ENCODE measurements around the gene NCKAP5.

NCKAP5 gene

GRCh38 chr2:133497270-133497893, 70.9 kb downstream of the NCKAP5 start:
- DNase-seq (ENCODE audit: low read depth in 1 of 2, low spot score in 1 of 2), result no peak

DNA sequence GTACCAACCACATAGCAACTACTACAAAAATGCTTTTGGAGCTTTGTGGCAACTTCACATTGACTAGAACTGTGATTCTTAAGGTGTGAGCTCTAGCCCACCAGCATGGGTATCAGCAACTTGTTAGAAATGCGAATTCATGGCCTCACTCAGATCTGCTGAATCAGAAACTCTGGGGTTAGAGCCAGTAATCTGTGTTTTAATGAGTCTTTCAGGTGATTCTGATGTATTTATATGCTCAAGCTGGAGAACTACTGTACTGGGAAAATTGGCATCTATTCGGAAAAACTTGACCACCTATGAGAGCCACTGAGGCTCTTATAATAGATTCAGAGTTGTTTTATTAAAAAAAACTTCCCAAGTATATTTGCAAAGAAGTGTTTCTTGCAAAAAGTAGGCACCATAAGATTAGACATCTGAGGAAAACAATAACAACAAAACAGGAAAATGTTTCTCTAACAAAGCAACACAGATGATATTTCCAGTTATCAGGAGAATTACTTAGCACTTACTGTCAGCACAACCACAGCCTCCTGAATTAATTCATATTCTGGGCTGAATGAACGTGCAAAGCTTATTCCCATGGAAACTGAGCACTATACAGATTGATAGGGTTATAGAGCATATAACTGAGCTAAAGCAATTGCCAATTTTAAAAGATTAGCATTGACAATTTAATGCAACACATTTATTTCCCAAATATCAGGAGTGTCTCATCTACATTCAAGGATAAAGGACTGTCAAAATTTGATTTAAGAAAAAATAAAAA, 71.6 kb downstream of the NCKAP5 start:
- no peak for DNase-seq (ENCODE audit: low read depth in 1 of 2, low spot score in 1 of 2)
- in situ Hi-C loops (cut with HindIII; ENCODE audit: low pct_unique_long_range_greater_than_20kb, low sequenced_read_pairs), result no loop called here
- TF ChIP-seq JUND (IDR thresholded peaks at IDR 0.05; ENCODE audit: low read depth), result no peak

More at GRCh38 chr2:133497270-133497893, 70.9 kb downstream of the NCKAP5 start:
- TF ChIP-seq JUND (IDR thresholded peaks at IDR 0.05; ENCODE audit: low read depth), result no peak
- in situ Hi-C loops (cut with HindIII; ENCODE audit: low pct_unique_long_range_greater_than_20kb, low sequenced_read_pairs), result no loop called here

DNA sequence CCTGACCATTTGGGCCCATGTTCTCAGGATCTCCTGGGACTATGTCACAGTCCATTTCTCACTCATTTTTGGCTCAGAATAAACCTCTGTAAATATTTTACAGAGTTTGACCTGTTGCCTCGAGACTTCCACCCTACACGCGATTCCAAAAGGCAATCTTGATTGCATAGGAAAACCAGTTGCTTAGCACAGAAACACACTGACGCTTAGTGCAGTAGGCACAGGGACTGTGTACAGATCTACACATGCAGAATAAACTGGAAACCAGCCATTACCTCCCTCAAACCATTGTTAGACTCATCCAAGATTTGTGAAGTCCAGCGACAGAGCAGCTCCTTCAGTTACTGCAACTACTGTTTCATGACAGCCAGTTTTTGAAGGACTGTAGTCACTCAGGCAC, 73.0 kb downstream of the NCKAP5 start:
- TF ChIP-seq JUND (IDR thresholded peaks at IDR 0.05; ENCODE audit: low read depth), result no peak
- in situ Hi-C loops (cut with HindIII; ENCODE audit: low pct_unique_long_range_greater_than_20kb, low sequenced_read_pairs), result no loop called here
- DNase-seq (ENCODE audit: low read depth in 1 of 2, low spot score in 1 of 2), result no peak

DNA sequence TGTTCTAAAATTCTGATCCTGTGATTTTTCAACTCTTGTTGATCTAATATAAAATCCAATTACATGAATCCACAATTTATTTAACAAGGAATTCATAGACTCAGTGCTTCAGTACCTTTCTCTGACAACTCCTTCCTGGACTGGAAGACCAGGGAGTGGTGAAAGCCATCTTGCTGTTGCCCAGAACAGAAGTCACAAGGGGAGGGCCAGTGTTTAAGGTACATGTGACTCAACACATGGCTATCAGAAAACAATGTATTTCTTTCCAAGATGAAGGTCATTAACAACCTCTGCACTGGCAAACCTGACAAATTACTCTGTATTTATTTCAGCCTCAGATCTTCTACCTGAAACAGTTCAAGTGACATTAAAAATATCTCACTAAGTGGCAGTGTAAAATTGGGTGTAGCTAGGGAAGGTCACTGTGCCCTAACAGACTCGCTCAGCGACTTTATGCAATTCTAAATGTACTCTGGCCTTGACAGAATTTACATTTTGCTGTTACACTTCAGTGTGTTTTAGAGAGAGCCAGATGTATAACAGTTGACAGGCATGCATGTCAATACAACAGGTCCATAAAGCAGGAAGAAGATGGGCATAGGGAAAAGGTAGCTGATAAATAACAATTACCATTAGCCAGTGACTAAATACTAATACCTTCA, 75.4 kb downstream of the NCKAP5 start:
- in situ Hi-C loops (cut with HindIII; ENCODE audit: low pct_unique_long_range_greater_than_20kb, low sequenced_read_pairs), result no loop called here
- no peak for TF ChIP-seq JUND (IDR thresholded peaks at IDR 0.05; ENCODE audit: low read depth)
- DNase-seq (ENCODE audit: low read depth in 1 of 2, low spot score in 1 of 2), result peak in 1 of 2 experiments; percentile 85

- in situ Hi-C loops (cut with HindIII; ENCODE audit: low pct_unique_long_range_greater_than_20kb, low sequenced_read_pairs), result no loop called here
- TF ChIP-seq JUND (IDR thresholded peaks at IDR 0.05; ENCODE audit: low read depth), result no peak
- no peak for DNase-seq (ENCODE audit: low read depth in 1 of 2, low spot score in 1 of 2)
These were observed 77.8 kb downstream of the NCKAP5 start for GRCh38 chr2:133490411-133490980.

DNA sequence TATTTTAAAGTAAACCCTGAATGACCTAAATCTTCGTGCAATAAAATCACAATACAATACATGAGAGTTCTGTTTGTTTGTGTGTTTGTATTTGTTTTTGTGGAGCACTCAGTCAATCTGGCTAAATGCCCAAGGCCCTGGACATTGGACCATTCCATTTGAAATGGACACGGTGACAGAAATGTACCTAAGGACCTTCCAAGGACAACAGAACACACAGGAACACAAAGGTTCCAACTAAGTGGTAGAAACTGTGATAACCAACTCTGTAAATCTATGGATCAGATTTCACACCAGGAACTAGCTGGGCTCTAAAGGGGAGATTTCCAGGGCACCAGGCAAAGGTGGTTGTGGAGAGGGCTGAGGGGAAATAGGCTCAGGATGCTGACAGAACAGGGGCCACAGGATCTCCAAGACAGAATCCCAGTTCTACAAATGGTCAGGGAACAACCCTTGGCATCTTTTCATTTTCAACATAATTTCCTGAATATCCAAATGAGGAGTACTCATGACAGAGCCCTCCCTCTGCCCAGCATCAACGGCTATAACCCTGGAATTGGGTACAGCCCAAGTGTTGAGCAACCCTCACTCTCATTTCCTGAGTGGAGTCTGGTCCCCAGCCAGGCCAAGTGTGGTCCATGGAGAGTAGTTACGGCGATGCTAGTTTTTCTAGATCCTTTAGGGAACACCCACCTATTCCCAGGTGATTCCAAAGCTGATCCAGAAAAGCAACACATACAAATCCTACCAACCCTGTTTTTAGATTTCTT, 78.4 kb downstream of the NCKAP5 start:
- no peak for TF ChIP-seq JUND (IDR thresholded peaks at IDR 0.05; ENCODE audit: low read depth)
- DNase-seq (ENCODE audit: low read depth in 1 of 2, low spot score in 1 of 2), result no peak
- in situ Hi-C loops (cut with HindIII; ENCODE audit: low pct_unique_long_range_greater_than_20kb, low sequenced_read_pairs), result no loop called here

DNA sequence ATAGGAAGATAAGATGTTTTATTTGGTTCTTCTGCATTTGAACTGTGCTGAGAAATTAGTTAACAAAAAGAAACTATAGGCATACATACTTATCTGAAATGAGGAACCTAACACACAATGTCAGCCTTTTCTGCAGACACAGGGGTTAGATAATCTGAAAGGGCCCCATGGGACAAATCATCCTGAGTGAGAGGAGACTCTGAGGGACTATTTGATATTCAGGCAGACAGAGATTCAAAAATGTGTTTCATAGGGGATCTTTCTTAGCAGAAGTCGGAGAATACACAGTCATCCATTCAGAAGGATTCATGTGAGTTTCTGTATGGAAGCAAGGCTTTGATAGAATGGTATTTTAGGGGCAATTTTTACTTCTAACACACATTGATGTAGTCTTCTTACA, 79.1 kb downstream of the NCKAP5 start:
- DNase-seq (ENCODE audit: low read depth in 1 of 2, low spot score in 1 of 2), result no peak
- in situ Hi-C loops (cut with HindIII; ENCODE audit: low pct_unique_long_range_greater_than_20kb, low sequenced_read_pairs), result no loop called here
- TF ChIP-seq JUND (IDR thresholded peaks at IDR 0.05; ENCODE audit: low read depth), result no peak

DNA sequence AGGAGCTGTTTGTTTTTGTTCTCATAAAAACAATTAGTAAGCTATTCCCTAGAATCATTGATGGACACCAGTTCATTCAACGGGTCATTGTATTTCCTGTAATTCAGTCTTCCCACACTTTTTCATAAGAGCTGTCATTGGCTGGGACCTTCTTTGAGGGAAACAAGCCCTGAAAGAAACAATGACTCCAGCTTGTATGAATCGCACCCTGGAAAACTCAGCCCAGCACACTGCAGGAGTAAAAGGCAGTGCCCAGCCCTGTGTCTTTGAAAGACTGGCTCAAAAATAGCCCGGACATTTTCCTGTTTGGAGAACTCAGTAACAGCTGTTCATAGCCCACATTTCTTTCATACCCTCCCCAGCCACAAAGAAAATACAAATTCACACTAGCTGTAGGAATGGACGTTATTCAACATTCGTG, 81.5 kb downstream of the NCKAP5 start:
- in situ Hi-C loops (cut with HindIII; ENCODE audit: low pct_unique_long_range_greater_than_20kb, low sequenced_read_pairs), result no loop called here
- DNase-seq (ENCODE audit: low read depth in 1 of 2, low spot score in 1 of 2), result no peak
- no peak for TF ChIP-seq JUND (IDR thresholded peaks at IDR 0.05; ENCODE audit: low read depth)

DNA sequence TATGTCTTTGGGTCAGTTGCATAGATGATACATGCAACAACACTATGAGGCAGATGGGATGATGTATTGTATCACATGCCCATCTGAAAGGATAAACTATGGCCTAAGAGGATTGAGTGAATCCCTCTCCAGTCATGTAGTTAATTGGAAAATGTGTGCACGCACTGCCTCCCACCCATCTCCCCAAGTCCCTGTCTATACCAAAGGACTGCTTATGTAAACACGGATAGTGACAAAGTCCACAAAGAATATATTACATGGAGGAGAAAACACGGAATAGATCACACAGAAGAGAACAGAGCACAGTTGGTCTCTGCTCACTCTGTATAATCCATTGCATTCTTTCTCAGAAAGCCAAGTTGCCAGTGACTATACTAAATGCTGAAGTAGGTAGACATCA, 82.4 kb downstream of the NCKAP5 start:
- no peak for TF ChIP-seq JUND (IDR thresholded peaks at IDR 0.05; ENCODE audit: low read depth)
- in situ Hi-C loops (cut with HindIII; ENCODE audit: low pct_unique_long_range_greater_than_20kb, low sequenced_read_pairs), result no loop called here

DNA sequence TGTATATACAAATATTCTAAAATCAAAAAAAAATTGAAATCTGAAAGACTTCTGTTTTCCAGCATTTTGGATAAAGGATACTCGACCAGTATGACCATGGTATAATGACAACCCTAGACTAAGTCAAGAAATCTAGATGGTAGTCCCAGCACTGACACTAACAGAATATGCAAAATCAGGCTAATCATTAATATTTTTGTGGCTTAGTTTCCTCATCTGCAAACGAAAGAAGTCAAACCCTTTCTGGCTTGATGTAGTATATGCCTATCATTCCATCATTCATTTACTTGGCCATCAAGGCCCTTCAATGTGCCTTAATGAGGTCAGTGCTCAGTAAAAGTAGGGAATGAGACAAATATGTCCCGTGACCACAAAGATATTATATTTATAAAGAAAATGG, 83.5 kb downstream of the NCKAP5 start:
- in situ Hi-C loops (cut with HindIII; ENCODE audit: low pct_unique_long_range_greater_than_20kb, low sequenced_read_pairs), result no loop called here
- TF ChIP-seq JUND (IDR thresholded peaks at IDR 0.05; ENCODE audit: low read depth), result no peak
- DNase-seq (ENCODE audit: low read depth in 1 of 2, low spot score in 1 of 2), result no peak

More for the DNA sequence above, 82.4 kb downstream of the NCKAP5 start:
- DNase-seq (ENCODE audit: low read depth in 1 of 2, low spot score in 1 of 2), result no peak

DNA sequence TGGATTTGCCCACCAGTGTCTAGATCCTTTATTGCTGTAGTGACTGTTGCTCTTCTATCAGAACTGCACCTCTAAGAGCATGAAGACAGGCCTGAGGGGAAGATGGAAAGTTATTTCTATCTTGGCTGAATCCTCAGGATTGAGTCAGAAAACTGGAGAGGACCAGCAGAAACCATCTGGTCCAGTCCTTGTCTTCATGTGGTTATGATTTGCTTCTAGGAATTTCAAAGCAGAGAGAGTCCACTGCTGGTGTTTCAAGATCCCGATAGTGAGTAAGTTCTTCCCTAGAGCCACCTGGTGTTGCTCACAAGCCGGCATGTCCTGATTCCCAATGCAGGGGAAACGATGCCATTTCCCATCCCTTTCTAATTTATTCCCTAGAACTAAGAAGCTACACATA, 84.2 kb downstream of the NCKAP5 start:
- no peak for TF ChIP-seq JUND (IDR thresholded peaks at IDR 0.05; ENCODE audit: low read depth)
- DNase-seq (ENCODE audit: low read depth in 1 of 2, low spot score in 1 of 2), result no peak
- in situ Hi-C loops (cut with HindIII; ENCODE audit: low pct_unique_long_range_greater_than_20kb, low sequenced_read_pairs), result no loop called here

GRCh38 chr2:133483181-133483580, 85.1 kb downstream of the NCKAP5 start:
- in situ Hi-C loops (cut with HindIII; ENCODE audit: low pct_unique_long_range_greater_than_20kb, low sequenced_read_pairs), result no loop called here
- no peak for DNase-seq (ENCODE audit: low read depth in 1 of 2, low spot score in 1 of 2)
- no peak for TF ChIP-seq JUND (IDR thresholded peaks at IDR 0.05; ENCODE audit: low read depth)
